Fibroblast of lung (primary cell): ENCODE measurements around the gene PEDS1. TPM values are rescaled to one million over a fixed set of nuclear protein-coding genes. Genes with fewer than 3 reads are reported as not detected.

Experiments used
- DNase-seq, 2 donors: peaks; one replicate each; pipeline versions ENCODE4 v3.0.0 to v3.0.0-alpha.2; 2010; ENCODE audit warnings: low read depth in 2 of 2
- H2AFZ ChIP-seq: 2 replicates; pipeline ENCODE4 v1.5.1; 2012; ENCODE audit warnings: low read length, control low read depth, inconsistent platforms
- H3K27ac ChIP-seq: 2 replicates; pipeline ENCODE4 v1.5.1; 2011; ENCODE audit warnings: low read length, control low read depth; ENCODE audit not compliant: insufficient read depth
- H3K27me3 ChIP-seq: 2 replicates; pipeline ENCODE4 v1.5.1; 2011; ENCODE audit warnings: mild to moderate bottlenecking, low read length; ENCODE audit not compliant: control insufficient read depth, insufficient read depth
- H3K36me3 ChIP-seq: 2 replicates; pipeline ENCODE4 v1.5.1; 2011; ENCODE audit warnings: low read length; ENCODE audit not compliant: control insufficient read depth, insufficient read depth
- H3K4me1 ChIP-seq: 2 replicates; pipeline ENCODE4 v1.5.1; 2011; ENCODE audit warnings: low read length; ENCODE audit not compliant: control insufficient read depth, insufficient read depth; ENCODE audit errors: extremely low read depth
- H3K4me2 ChIP-seq: 2 replicates; pipeline ENCODE4 v1.5.1; 2011; ENCODE audit warnings: low read length, control low read depth; ENCODE audit not compliant: insufficient read depth; ENCODE audit errors: extremely low read depth
- H3K4me3 ChIP-seq, 4 experiments: fragments of 200-600 bp in 1 of 4; sonication (generic) in 1 of 4; replicated peaks in 1 of 4; 2 replicates each; pipeline ENCODE4 v1.5.1; 2011 to 2016; ENCODE audit warnings: low read length in 4 of 4, low read depth in 3 of 4, mild to moderate bottlenecking in 3 of 4, control low read depth in 2 of 4, inconsistent platforms in 1 of 4, mixed read lengths in 1 of 4; ENCODE audit not compliant: insufficient read depth in 1 of 4; ENCODE audit errors: control extremely low read depth in 1 of 4
- H3K79me2 ChIP-seq: 2 replicates; pipeline ENCODE4 v1.5.1; 2012; ENCODE audit warnings: mild to moderate bottlenecking, low read length, inconsistent platforms; ENCODE audit not compliant: control insufficient read depth, insufficient read depth
- H3K9ac ChIP-seq: 2 replicates; pipeline ENCODE4 v1.5.1; 2011; ENCODE audit warnings: mild to moderate bottlenecking, low read length, control low read depth; ENCODE audit not compliant: insufficient read depth
- H3K9me3 ChIP-seq: 2 replicates; pipeline ENCODE4 v1.5.1; 2012; ENCODE audit warnings: low read depth, low read length; ENCODE audit not compliant: control insufficient read depth, insufficient read depth
- H4K20me1 ChIP-seq: 2 replicates; pipeline ENCODE4 v1.5.1; 2011; ENCODE audit warnings: low read length; ENCODE audit not compliant: control insufficient read depth, insufficient read depth; ENCODE audit errors: extremely low read depth
- CTCF ChIP-seq, 2 donors: IDR thresholded peaks in 1 of 2; conservative IDR thresholded peaks in 1 of 2; 1 replicate in 1 of 2; 2 replicates in 1 of 2; pipeline ENCODE4 v1.5.1; 2011 to 2012; ENCODE audit warnings: low read length in 2 of 2, control low read depth in 1 of 2, inconsistent platforms in 1 of 2, low read depth in 1 of 2, mild to moderate bottlenecking in 1 of 2
- EZH2 ChIP-seq: IDR thresholded peaks from 2 replicates; pipeline ENCODE4 v1.5.1; 2012; ENCODE audit warnings: low read length, control low read depth, mild to moderate bottlenecking; ENCODE audit errors: missing control alignments
- polyA plus RNA-seq, 2 donors: library from polyadenylated mRNA; depleted of rRNA in 1 of 2; stranded (reverse) in 1 of 2; unstranded in 1 of 2; fragments of >200 nt; gene quantifications; 2 replicates each; pipeline ENCODE4 v1.2.1, GENCODE V29; 2011 to 2012; ENCODE audit warnings: missing spikeins in 1 of 2
- total RNA-seq: library from RNA; depleted of rRNA; stranded (reverse); fragments of >200 nt; gene quantifications from 2 replicates; pipeline ENCODE4 v1.2.1, GENCODE V29; 2014

Gene PEDS1
- total and polyA plus RNA-seq, 2 donors (not counting 1 experiment from before 2014, with no cell fraction given): 8.3 to 56.9 TPM

DNA sequence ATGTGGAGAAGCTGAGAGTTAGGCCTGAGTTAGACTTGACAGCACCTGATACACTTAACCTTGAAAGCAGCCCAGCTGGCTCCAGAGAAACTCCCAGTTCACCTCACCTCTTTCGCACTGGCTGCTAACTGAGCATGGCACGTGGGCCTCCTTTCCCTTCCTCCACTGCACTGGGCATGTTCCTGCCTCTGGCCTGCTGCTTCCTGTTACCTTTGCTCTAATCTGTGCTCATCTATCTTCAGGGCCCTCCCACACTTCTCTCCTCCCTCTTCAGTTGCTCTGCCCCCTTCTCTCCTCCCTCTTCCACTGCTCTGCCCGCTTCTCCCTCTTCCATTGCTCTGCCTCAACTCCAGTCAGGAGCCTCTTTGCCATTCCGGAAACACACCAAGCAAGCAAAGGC, 26.9 kb downstream of the PEDS1 start:
- Histone ChIP-seq H3K4me1 (peaks cover 20% of the 10 kb centered on the region), H3K4me3 (no peak overlapping the region), H3K27ac (no peak overlapping the region), H3K79me2 (peaks cover 4% of the 10 kb centered on the region), H3K4me2 (no peak overlapping the region), H3K9ac (no peak overlapping the region), H3K36me3 (peaks cover 33% of the 10 kb centered on the region), H2AFZ (no peak overlapping the region), H4K20me1 (no peaks in the 10 kb centered on the region), H3K27me3 (no peaks in the 10 kb centered on the region), H3K9me3 (no peaks in the 10 kb centered on the region)
- peak in 1 of 2 donors; percentile 45 for DNase-seq
- TF ChIP-seq CTCF (conservative IDR thresholded peaks at IDR 0.05 in 1 of 2, IDR thresholded peaks at IDR 0.05 in 1 of 2; ENCODE audit: low read depth in 1 of 2, low read length in 2 of 2) (no peak), EZH2 (no peak)

GRCh38 chr20:50125279-50125678, 28.2 kb downstream of the PEDS1 start:
- Histone ChIP-seq H3K27me3 (no peaks in the 10 kb centered on the region), H2AFZ (no peak overlapping the region), H4K20me1 (no peaks in the 10 kb centered on the region), H3K9ac (no peak overlapping the region), H3K9me3 (no peaks in the 10 kb centered on the region), H3K27ac (no peak overlapping the region), H3K4me3 (no peak overlapping the region), H3K36me3 (peaks cover 35% of the 10 kb centered on the region), H3K4me2 (no peak overlapping the region), H3K4me1 (peaks cover 15% of the 10 kb centered on the region), H3K79me2 (peaks cover 4% of the 10 kb centered on the region)
- DNase-seq: no peak
- TF ChIP-seq CTCF (conservative IDR thresholded peaks at IDR 0.05 in 1 of 2, IDR thresholded peaks at IDR 0.05 in 1 of 2; ENCODE audit: low read depth in 1 of 2, low read length in 2 of 2): no peak
- no peak for TF ChIP-seq EZH2

- H3K4me3 ChIP-seq: no peak overlapping the region
- DNase-seq: no peak
- H2AFZ ChIP-seq: no peak overlapping the region
- no peaks in the 10 kb centered on the region for H3K27me3 ChIP-seq
- H4K20me1 ChIP-seq: no peaks in the 10 kb centered on the region
- peaks cover 9% of the 10 kb centered on the region for H3K4me1 ChIP-seq
- H3K9me3 ChIP-seq: no peaks in the 10 kb centered on the region
- no peak overlapping the region for H3K9ac ChIP-seq
- TF ChIP-seq CTCF (conservative IDR thresholded peaks at IDR 0.05 in 1 of 2, IDR thresholded peaks at IDR 0.05 in 1 of 2; ENCODE audit: low read depth in 1 of 2, low read length in 2 of 2) (no peak), EZH2 (no peak)
- H3K4me2 ChIP-seq: no peak overlapping the region
- H3K36me3 ChIP-seq: peaks cover 28% of the 10 kb centered on the region
- H3K79me2 ChIP-seq: no peaks in the 10 kb centered on the region
- no peak overlapping the region for H3K27ac ChIP-seq
These were observed 29.0 kb downstream of the PEDS1 start for GRCh38 chr20:50124496-50124895.
